Right atrium auricular region (tissue), 2 donors: Measurements from ENCODE around the gene RAB4A. TPM values are rescaled to one million over a fixed set of nuclear protein-coding genes. Genes with fewer than 3 reads are reported as not detected.

ENCODE experiments used
- DNase-seq: peaks from one replicate; pipeline ENCODE4 v3.0.0-alpha.2; 2019; ENCODE audit warnings: low spot score
- H3K27ac ChIP-seq, 2 donors: fragments of 200-600 bp; sonication (generic); 1 replicate in 1 of 2; 2 replicates in 1 of 2; pipeline ENCODE4 v1.5.1; 2016 to 2019
- H3K27me3 ChIP-seq, 2 donors: fragments of 200-600 bp; sonication (generic); one replicate each; pipeline versions ENCODE4 v1.5.1 to v1.6.0; 2017 to 2019
- H3K36me3 ChIP-seq: fragments of 200-600 bp; sonication (generic); one replicate; pipeline ENCODE4 v1.5.1; 2016
- H3K4me1 ChIP-seq, 2 donors: fragments of 200-600 bp; sonication (generic); one replicate each; pipeline versions ENCODE4 v1.5.1 to v1.6.0; 2017 to 2019
- H3K4me3 ChIP-seq, 2 donors: fragments of 200-600 bp; sonication (generic); 1 replicate in 1 of 2; 2 replicates in 1 of 2; pipeline ENCODE4 v1.5.1; 2017 to 2019; ENCODE audit warnings: mild to moderate bottlenecking in 1 of 2, moderate library complexity in 1 of 2
- H3K9me3 ChIP-seq, 2 donors: fragments of 200-600 bp; sonication (generic); one replicate each; pipeline ENCODE4 v1.5.1; 2019
- total RNA-seq, 2 donors: library from RNA; depleted of rRNA; stranded (reverse); fragments of >200 nt; gene quantifications; one replicate each; pipeline ENCODE4 v1.1.0, GENCODE V29; 2016
- TF ChIP-seq, protein P1 (sequence below), 2 donors: fragments of 200-600 bp; sonication (generic); IDR thresholded peaks; one replicate each; pipeline ENCODE4 v1.5.1; 2019; ENCODE audit warnings: antibody characterized with exemption in 2 of 2

RAB4A gene
- total RNA-seq, 2 donors from 2014 or later, result 44.4 to 60.8 TPM

DNA sequence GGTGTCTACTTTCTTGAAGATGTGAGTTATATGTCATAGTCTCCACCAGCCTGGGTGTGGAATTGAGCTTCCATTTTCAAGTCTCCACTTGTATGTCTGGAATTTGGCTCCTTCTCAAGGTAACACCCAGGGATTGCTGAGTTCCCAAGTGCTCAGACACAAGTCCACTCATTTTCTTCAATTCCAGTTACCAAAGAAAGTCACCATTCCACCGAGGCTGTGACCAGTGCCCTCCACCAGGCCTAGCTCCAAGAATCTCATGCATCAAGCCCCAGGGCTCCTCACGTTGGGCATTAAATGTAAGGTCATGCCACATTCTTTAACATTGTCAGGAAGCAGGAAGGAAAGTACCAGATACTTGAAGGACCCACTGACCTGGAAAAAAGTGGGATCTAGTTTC is 2.4 kb upstream of the RAB4A start:
- no peak for DNase-seq
- TF ChIP-seq, protein P1, sequence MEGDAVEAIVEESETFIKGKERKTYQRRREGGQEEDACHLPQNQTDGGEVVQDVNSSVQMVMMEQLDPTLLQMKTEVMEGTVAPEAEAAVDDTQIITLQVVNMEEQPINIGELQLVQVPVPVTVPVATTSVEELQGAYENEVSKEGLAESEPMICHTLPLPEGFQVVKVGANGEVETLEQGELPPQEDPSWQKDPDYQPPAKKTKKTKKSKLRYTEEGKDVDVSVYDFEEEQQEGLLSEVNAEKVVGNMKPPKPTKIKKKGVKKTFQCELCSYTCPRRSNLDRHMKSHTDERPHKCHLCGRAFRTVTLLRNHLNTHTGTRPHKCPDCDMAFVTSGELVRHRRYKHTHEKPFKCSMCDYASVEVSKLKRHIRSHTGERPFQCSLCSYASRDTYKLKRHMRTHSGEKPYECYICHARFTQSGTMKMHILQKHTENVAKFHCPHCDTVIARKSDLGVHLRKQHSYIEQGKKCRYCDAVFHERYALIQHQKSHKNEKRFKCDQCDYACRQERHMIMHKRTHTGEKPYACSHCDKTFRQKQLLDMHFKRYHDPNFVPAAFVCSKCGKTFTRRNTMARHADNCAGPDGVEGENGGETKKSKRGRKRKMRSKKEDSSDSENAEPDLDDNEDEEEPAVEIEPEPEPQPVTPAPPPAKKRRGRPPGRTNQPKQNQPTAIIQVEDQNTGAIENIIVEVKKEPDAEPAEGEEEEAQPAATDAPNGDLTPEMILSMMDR (IDR thresholded peaks at IDR 0.05), result no peak
- H3K27me3 ChIP-seq, result no peaks in the 10 kb centered on the region
- H3K4me3 ChIP-seq, result no peak overlapping the region
- H3K9me3 ChIP-seq, result no peaks in the 10 kb centered on the region
- H3K36me3 ChIP-seq, result no peaks in the 10 kb centered on the region
- H3K4me1 ChIP-seq, result peaks cover 0 to 31% of the 10 kb centered on the region in 2 donors
- H3K27ac ChIP-seq, result peak overlapping the region in 1 of 2 donors; percentile 78

- Histone ChIP-seq H3K4me3 (peak overlapping the region; percentile 58 to 69), H3K4me1 (peaks cover 0 to 34% of the 10 kb centered on the region in 2 donors), H3K9me3 (no peaks in the 10 kb centered on the region), H3K27ac (peak overlapping the region; percentile 73 to 78), H3K27me3 (no peaks in the 10 kb centered on the region), H3K36me3 (no peaks in the 10 kb centered on the region)
- no peak for DNase-seq
- TF ChIP-seq, protein P1 (IDR thresholded peaks at IDR 0.05), result peak in 1 of 2 donors; percentile 47
These were observed 693 bp downstream of the RAB4A start for GRCh38 chr1:229271448-229272159.

DNA sequence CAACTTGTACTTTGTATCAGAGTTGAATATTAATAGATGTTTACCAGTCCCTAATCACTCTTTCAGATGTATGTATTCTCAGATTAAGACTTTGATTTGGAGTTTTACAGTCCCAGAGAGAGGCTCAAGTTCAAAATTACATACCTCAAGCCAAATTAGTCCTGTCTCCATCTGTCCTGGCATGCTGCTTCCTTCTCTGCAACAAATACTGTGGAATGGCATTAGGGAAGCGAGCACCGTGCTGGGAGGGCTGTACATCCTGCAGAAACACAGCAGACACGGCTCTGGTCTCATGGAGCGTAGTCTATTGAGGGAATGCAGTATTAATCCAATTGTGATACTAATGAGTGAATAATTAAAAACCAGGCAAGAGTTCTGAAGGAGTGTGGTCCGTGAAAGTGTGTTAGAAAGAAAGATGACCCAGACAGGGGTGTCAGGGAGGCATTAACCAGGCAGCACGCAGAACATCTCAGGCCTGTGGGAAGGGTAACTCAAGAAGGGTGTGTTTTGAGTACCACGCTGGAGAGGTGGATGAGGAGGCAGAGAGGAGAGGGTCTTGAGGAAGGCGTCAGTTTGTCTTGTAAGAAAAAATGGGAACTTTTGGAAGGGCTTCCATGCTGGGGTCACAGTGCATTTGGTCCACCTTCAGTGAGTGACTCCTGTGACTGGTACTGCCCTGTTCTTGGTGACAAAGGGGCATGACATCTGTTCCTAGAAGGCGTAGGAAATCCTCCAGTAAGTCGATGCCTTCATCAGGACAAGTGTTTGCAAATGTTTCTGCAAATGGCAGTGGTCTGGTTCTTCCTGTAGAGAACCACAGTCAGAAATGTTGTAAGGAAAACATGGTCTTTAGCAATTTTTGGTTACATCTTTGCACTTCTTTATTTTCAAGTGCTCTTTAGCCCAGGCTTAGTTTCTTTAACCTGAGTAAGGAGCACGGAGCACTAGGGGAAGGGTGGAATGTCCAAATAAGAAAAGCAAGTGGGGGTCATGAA is 1.6 kb downstream of the RAB4A start:
- Histone ChIP-seq H3K9me3 (no peaks in the 10 kb centered on the region), H3K4me1 (peaks cover 0 to 34% of the 10 kb centered on the region in 2 donors), H3K27ac (peak overlapping the region; percentile 73 to 78), H3K4me3 (peak overlapping the region; percentile 58 to 69), H3K27me3 (no peaks in the 10 kb centered on the region), H3K36me3 (no peaks in the 10 kb centered on the region)
- no peak for DNase-seq
- TF ChIP-seq, protein P1 (IDR thresholded peaks at IDR 0.05), result no peak

- H3K4me1 ChIP-seq, result peaks cover 0 to 39% of the 10 kb centered on the region in 2 donors
- peak overlapping the region in 1 of 2 donors; percentile 27 for H3K27ac ChIP-seq
- DNase-seq, result no peak
- no peaks in the 10 kb centered on the region for H3K9me3 ChIP-seq
- H3K36me3 ChIP-seq, result no peaks in the 10 kb centered on the region
- TF ChIP-seq, protein P1 (IDR thresholded peaks at IDR 0.05), result no peak
- H3K4me3 ChIP-seq, result no peak overlapping the region
- H3K27me3 ChIP-seq, result no peaks in the 10 kb centered on the region
These were observed 2.8 kb downstream of the RAB4A start for GRCh38 chr1:229273507-229274232.

- TF ChIP-seq, protein P1 (IDR thresholded peaks at IDR 0.05), result no peak
- Histone ChIP-seq H3K36me3 (no peaks in the 10 kb centered on the region), H3K27ac (no peak overlapping the region), H3K4me3 (no peak overlapping the region), H3K4me1 (peaks cover 0 to 40% of the 10 kb centered on the region in 2 donors), H3K9me3 (no peaks in the 10 kb centered on the region), H3K27me3 (no peaks in the 10 kb centered on the region)
- no peak for DNase-seq
These were observed 4.1 kb downstream of the RAB4A start for GRCh38 chr1:229275005-229275404.
